BJ (cell line): Measurements from ENCODE around the gene NOX5. TPM values are rescaled to one million over a fixed set of nuclear protein-coding genes. Genes with fewer than 3 reads are reported as not detected.

Experiments
- CTCF ChIA-PET: fragments of 350-600 bp; formaldehyde crosslinking; extraction: SDS; loops from one replicate; lab custom pipeline; 2021; ENCODE audit warnings: antibody characterized with exemption, inconsistent platforms; lab: Yijun Ruan, JAX
- POLR2A ChIA-PET: fragments of 300-600 bp; sonication (Branson Sonifier 250); formaldehyde crosslinking; extraction: SDS; loops from one replicate; lab custom pipeline; 2021; ENCODE audit warnings: antibody characterized with exemption; lab: Charles Lee
- DNase-seq: peaks from one replicate; pipeline ENCODE4 v3.0.0-alpha.2; 2011; ENCODE audit warnings: low read depth
- H3K27me3 ChIP-seq: 2 replicates; pipeline ENCODE4 v1.6.0; 2011; ENCODE audit warnings: low read length; ENCODE audit not compliant: control insufficient read depth, insufficient read depth
- H3K36me3 ChIP-seq: 2 replicates; pipeline ENCODE4 v1.5.1; 2011; ENCODE audit warnings: low read length; ENCODE audit not compliant: control insufficient read depth, insufficient read depth
- H3K4me3 ChIP-seq: 2 replicates; pipeline ENCODE4 v1.5.1; 2011; ENCODE audit warnings: low read depth, mild to moderate bottlenecking, control low read depth, low read length
- polyA plus RNA-seq: library from polyadenylated mRNA; depleted of rRNA; stranded (reverse); fragments of >200 nt; gene quantifications from 2 replicates; pipeline ENCODE4 v1.2.3, GENCODE V29; 2011
- TF ChIP-seq, protein P1 (sequence below): IDR thresholded peaks from 2 replicates; pipeline ENCODE4 v1.5.1; 2011; ENCODE audit warnings: low read depth, mild to moderate bottlenecking, control low read depth, inconsistent platforms, low read length, moderate library complexity; ENCODE audit not compliant: insufficient read depth

NOX5 gene
- polyA plus RNA-seq, 1 experiment: 0.86 TPM

DNA sequence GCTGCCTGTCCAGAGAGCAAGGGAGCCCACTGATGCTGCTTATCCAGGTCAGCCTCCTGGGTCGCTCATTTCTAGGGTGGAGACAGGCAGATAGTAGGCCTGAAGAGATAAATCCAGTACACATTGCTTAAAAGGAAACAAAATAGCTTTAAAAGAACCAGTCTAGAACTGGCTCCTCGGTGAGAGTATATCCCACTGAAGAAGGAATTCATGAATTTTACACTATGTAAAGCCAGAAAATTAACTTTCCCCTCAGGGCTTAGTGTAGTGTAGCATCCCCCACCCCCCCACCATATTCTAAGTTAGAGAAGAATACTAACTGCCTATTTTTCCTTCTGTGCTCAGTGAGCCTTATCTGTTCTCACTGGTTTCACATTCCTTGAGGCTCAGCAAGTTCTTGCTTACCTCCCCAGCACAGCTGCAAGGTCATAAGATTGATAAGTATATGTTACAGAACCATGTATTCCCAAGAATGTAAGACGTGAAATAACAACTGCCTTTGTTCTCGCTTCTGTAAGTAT is 30.5 kb upstream of the NOX5 start:
- Histone ChIP-seq H3K36me3 (no peaks in the 10 kb centered on the region), H3K27me3 (no peaks in the 10 kb centered on the region; the same call in 1 of the 2 replicates), H3K4me3 (no peak overlapping the region)
- ChIA-PET CTCF (interaction anchor here (1.2 kb wide), 1 partner anchor 15 kb away, joined by 3 read pairs; no protein-coding TSS in a partner anchor), POLR2A (no interaction called here)
- no peak for DNase-seq
- TF ChIP-seq, protein P1, sequence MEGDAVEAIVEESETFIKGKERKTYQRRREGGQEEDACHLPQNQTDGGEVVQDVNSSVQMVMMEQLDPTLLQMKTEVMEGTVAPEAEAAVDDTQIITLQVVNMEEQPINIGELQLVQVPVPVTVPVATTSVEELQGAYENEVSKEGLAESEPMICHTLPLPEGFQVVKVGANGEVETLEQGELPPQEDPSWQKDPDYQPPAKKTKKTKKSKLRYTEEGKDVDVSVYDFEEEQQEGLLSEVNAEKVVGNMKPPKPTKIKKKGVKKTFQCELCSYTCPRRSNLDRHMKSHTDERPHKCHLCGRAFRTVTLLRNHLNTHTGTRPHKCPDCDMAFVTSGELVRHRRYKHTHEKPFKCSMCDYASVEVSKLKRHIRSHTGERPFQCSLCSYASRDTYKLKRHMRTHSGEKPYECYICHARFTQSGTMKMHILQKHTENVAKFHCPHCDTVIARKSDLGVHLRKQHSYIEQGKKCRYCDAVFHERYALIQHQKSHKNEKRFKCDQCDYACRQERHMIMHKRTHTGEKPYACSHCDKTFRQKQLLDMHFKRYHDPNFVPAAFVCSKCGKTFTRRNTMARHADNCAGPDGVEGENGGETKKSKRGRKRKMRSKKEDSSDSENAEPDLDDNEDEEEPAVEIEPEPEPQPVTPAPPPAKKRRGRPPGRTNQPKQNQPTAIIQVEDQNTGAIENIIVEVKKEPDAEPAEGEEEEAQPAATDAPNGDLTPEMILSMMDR: no peak

DNA sequence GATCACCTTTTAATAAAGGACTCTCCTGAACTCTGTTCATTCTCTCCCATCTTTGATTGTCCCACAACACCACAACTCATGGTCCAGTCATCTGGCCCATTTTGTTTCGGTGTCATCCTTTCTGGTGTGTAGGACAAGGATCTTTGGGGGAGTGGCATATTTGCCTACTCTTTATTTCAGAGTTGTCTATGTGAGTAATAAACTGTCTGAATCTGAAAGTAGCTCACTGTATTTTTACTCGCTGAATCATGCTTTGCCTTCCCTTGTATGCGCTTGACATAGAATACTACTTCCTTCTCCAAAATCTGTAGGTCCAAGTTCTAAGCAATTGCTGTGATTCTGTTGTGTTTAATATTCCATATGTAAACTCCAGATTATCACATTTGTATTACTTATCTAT is 29.9 kb upstream of the NOX5 start:
- TF ChIP-seq, protein P1: no peak
- Histone ChIP-seq H3K27me3 (no peaks in the 10 kb centered on the region; the same call in 1 of the 2 replicates), H3K36me3 (no peaks in the 10 kb centered on the region), H3K4me3 (no peak overlapping the region)
- CTCF ChIA-PET: interaction anchor here (1.2 kb wide), 1 partner anchor 16 kb away, joined by 3 read pairs; no protein-coding TSS in a partner anchor
- DNase-seq: no peak
- POLR2A ChIA-PET: no interaction called here

DNA sequence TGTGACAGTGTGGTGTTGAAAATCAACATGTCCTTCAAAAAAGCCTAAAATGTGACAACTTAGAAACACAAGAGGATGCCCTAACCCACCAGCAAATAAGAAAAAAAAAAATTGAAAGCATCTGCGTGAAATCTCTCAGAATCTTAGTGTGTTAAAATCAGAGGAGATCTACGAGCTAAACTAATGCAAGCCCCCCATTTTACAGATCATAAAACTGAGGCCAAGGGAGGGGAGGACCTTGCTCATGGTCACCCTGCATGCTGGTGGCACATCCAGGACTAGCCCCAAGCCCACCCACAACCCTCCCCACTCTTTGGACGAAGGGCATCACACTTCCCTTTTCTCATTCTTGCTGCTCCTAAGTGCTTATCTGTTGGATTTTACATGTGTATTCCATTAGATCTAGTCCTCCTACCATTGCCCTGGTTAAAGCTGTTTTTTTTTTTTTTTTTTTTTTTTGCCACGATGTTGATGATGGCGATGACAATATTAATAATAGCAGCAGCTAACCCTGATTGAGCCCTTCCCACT is 29.1 kb upstream of the NOX5 start:
- Histone ChIP-seq H3K4me3 (no peak overlapping the region), H3K36me3 (no peaks in the 10 kb centered on the region), H3K27me3 (no peaks in the 10 kb centered on the region; the same call in 1 of the 2 replicates)
- ChIA-PET CTCF (interaction anchor here (0.7 kb wide), 1 partner anchor 27 kb away, joined by 3 read pairs; no protein-coding TSS in a partner anchor), POLR2A (no interaction called here)
- TF ChIP-seq, protein P1: no peak
- DNase-seq: no peak

DNA sequence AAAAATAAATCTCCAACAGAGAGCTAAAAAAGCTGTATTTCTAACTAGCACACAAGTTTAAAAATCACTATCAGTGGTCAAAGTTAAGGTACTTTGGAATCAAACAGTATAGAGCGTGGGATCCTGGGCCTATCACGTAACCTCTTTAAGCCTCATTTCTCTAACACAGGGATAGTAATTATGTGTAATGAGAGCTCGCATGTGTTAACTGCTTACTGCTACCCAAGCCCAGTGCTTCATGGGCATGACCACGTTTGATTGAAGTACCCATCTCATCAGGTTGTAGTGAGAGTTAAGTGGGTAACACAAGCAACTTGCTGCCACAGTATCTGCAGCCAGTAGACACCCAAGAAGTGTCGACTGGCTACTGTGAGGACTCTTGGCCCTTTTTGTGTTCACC is 28.2 kb upstream of the NOX5 start:
- Histone ChIP-seq H3K4me3 (no peak overlapping the region), H3K27me3 (no peaks in the 10 kb centered on the region), H3K36me3 (no peaks in the 10 kb centered on the region)
- no peak for DNase-seq
- ChIA-PET POLR2A (no interaction called here), CTCF (no interaction called here)
- TF ChIP-seq, protein P1: no peak

DNA sequence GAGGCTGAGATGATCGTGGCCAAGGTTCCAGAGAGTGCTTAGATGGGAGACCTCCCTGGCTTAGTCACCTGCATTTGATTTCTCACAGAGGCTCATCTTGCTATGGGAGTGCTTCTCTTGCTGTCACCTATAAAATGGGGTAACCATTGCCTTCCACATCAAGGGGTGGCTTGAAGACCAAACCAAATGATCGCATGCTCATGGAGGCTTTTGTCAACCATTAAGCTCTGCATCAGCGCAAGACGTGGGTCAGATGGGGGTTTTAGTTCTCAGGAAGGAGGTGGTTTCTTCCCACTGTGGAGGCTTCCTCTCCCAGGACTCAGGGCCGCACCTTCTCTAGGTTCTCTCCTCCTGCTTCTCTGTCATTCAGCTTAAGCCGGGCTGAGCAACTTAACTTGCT is 27.4 kb upstream of the NOX5 start:
- H3K4me3 ChIP-seq: no peak overlapping the region
- ChIA-PET POLR2A (no interaction called here), CTCF (no interaction called here)
- no peaks in the 10 kb centered on the region for H3K27me3 ChIP-seq
- TF ChIP-seq, protein P1: no peak
- no peaks in the 10 kb centered on the region for H3K36me3 ChIP-seq
- no peak for DNase-seq
